HFFc6 (cell line): Measurements from ENCODE around the gene TMEM86B. TPM values are rescaled to one million over a fixed set of nuclear protein-coding genes. Genes with fewer than 3 reads are reported as not detected.

Experiments used
- DNase-seq: peaks from one replicate; pipeline ENCODE4 v3.0.0-alpha.2; 2018
- H3K27ac Mint-ChIP-seq: 2 replicates; pipeline ENCODE4 v1.8.0; 2020; ENCODE audit warnings: mild to moderate bottlenecking, mixed read lengths
- H3K27me3 Mint-ChIP-seq: 2 replicates; pipeline ENCODE4 v1.8.0; 2021; ENCODE audit warnings: mild to moderate bottlenecking, moderate library complexity, mixed read lengths; ENCODE audit not compliant: insufficient read depth
- H3K36me3 Mint-ChIP-seq: 2 replicates; pipeline ENCODE4 v1.8.0; 2021; ENCODE audit warnings: low read depth, mixed read lengths
- H3K4me1 Mint-ChIP-seq: 2 replicates; pipeline ENCODE4 v1.8.0; 2020; ENCODE audit warnings: low read depth, mixed read lengths
- H3K4me3 Mint-ChIP-seq: 2 replicates; pipeline ENCODE4 v1.8.0; 2020; ENCODE audit warnings: mild to moderate bottlenecking, moderate library complexity, mixed read lengths
- H3K9me3 Mint-ChIP-seq: 2 replicates; pipeline ENCODE4 v1.8.0; 2020; ENCODE audit warnings: mild to moderate bottlenecking, mixed read lengths
- CTCF ChIP-seq: fragments of 200-600 bp; sonication (generic); IDR thresholded peaks from 2 replicates; pipeline ENCODE4 v1.5.0; 2021; ENCODE audit warnings: antibody characterized with exemption, mild to moderate bottlenecking
- total RNA-seq, 6 experiments: library from RNA; stranded (reverse); fragmentation: NEBNext Ultra II Directional; extraction: Animal tissue kit (Norgen Biotek cat#: 25700); gene quantifications; 2 replicates in 1 of 6; 3 replicates in 5 of 6; pipeline ENCODE4 v1.2.3, GENCODE V29; 2021

Gene TMEM86B
- total RNA-seq, 6 experiments from 2014 or later, result 1.8 to 2.7 (median 2.0) TPM

- Mint-ChIP-seq H3K36me3 (peaks cover 20% of the 10 kb centered on the region), H3K27ac (no peak overlapping the region), H3K4me1 (no peaks in the 10 kb centered on the region), H3K9me3 (peaks cover 9% of the 10 kb centered on the region), H3K27me3 (no peaks in the 10 kb centered on the region), H3K4me3 (no peak overlapping the region)
- no peak for TF ChIP-seq CTCF
- no peak for DNase-seq
Measured at GRCh38 chr19:55265723-55266386, 37.3 kb upstream of the TMEM86B start.

GRCh38 chr19:55265173-55265572, 36.6 kb upstream of the TMEM86B start:
- Mint-ChIP-seq H3K36me3 (peaks cover 20% of the 10 kb centered on the region), H3K27ac (no peak overlapping the region), H3K4me1 (peaks cover 4% of the 10 kb centered on the region; the same call in 1 of the 2 replicates), H3K4me3 (no peak overlapping the region), H3K27me3 (no peaks in the 10 kb centered on the region), H3K9me3 (peaks cover 9% of the 10 kb centered on the region)
- no peak for DNase-seq
- no peak for TF ChIP-seq CTCF

- peaks cover 9% of the 10 kb centered on the region for H3K9me3 Mint-ChIP-seq
- no peak overlapping the region for H3K4me3 Mint-ChIP-seq
- H3K27ac Mint-ChIP-seq, result no peak overlapping the region
- no peak for DNase-seq
- peaks cover 11% of the 10 kb centered on the region for H3K4me1 Mint-ChIP-seq
- peaks cover 20% of the 10 kb centered on the region for H3K36me3 Mint-ChIP-seq
- TF ChIP-seq CTCF, result no peak
- H3K27me3 Mint-ChIP-seq, result no peaks in the 10 kb centered on the region
Measured at GRCh38 chr19:55264531-55264930, 36.0 kb upstream of the TMEM86B start.

- H3K4me3 Mint-ChIP-seq, result no peak overlapping the region
- peaks cover 17% of the 10 kb centered on the region for H3K4me1 Mint-ChIP-seq
- H3K36me3 Mint-ChIP-seq, result peaks cover 18% of the 10 kb centered on the region
- TF ChIP-seq CTCF, result no peak
- peaks cover 9% of the 10 kb centered on the region for H3K9me3 Mint-ChIP-seq
- DNase-seq, result no peak
- no peaks in the 10 kb centered on the region; the same call in 1 of the 2 replicates for H3K27me3 Mint-ChIP-seq
- no peak overlapping the region for H3K27ac Mint-ChIP-seq
Measured at GRCh38 chr19:55262359-55262758, 33.8 kb upstream of the TMEM86B start.

GRCh38 chr19:55261671-55262126, 33.1 kb upstream of the TMEM86B start:
- peaks cover 24% of the 10 kb centered on the region for H3K4me1 Mint-ChIP-seq
- H3K4me3 Mint-ChIP-seq, result no peak overlapping the region
- no peak overlapping the region for H3K27ac Mint-ChIP-seq
- TF ChIP-seq CTCF, result no peak
- DNase-seq, result no peak
- H3K27me3 Mint-ChIP-seq, result no peaks in the 10 kb centered on the region; the same call in 1 of the 2 replicates
- H3K9me3 Mint-ChIP-seq, result peaks cover 6% of the 10 kb centered on the region
- peaks cover 22% of the 10 kb centered on the region for H3K36me3 Mint-ChIP-seq
